HEK293 (cell line): ENCODE data around the gene ZBTB24.
A peak's percentile ranks its signal among the peaks of the same experiment; 100 is the strongest.

Experiments used
- GLI2 ChIP-seq: fragments of 450-650 bp; formaldehyde crosslinking; IDR thresholded peaks from 2 replicates; pipeline ENCODE4; 2017; ENCODE audit warnings: missing biosample characterization, missing genetic modification characterization, low read depth, borderline replicate concordance
- GLIS1 ChIP-seq: fragments of 450-650 bp; formaldehyde crosslinking; IDR thresholded peaks from 2 replicates; pipeline ENCODE4 v1.5.1; 2016; ENCODE audit warnings: missing biosample characterization, missing genetic modification characterization
- HOXA7 ChIP-seq: sonication (generic); formaldehyde crosslinking; IDR thresholded peaks from 2 replicates; pipeline ENCODE4 v1.8.1; 2022; ENCODE audit warnings: missing genetic modification reagents, borderline replicate concordance
- KLF8 ChIP-seq: fragments of 450-650 bp; formaldehyde crosslinking; IDR thresholded peaks from 2 replicates; pipeline ENCODE4 v1.5.1; 2016; ENCODE audit warnings: missing biosample characterization, missing genetic modification characterization
- OVOL3 ChIP-seq: fragments of 450-650 bp; formaldehyde crosslinking; IDR thresholded peaks from 2 replicates; pipeline ENCODE4 v1.5.1; 2016; ENCODE audit warnings: missing biosample characterization, missing genetic modification characterization
- PRDM1 ChIP-seq: fragments of 450-650 bp; formaldehyde crosslinking; IDR thresholded peaks from 2 replicates; pipeline ENCODE4; 2016; ENCODE audit warnings: missing biosample characterization, missing genetic modification characterization
- RBAK ChIP-seq: fragments of 450-650 bp; formaldehyde crosslinking; IDR thresholded peaks from 2 replicates; pipeline ENCODE4 v1.5.1; 2016; ENCODE audit warnings: missing biosample characterization, missing genetic modification characterization
- SP2 ChIP-seq: fragments of 450-650 bp; formaldehyde crosslinking; IDR thresholded peaks from 2 replicates; pipeline ENCODE4 v1.5.1; 2016; ENCODE audit warnings: missing biosample characterization, missing genetic modification characterization
- SP7 ChIP-seq: fragments of 450-650 bp; formaldehyde crosslinking; IDR thresholded peaks from 2 replicates; pipeline ENCODE4 v1.5.1; 2016; ENCODE audit warnings: missing biosample characterization, missing genetic modification characterization
- ZBTB48 ChIP-seq: fragments of 450-650 bp; formaldehyde crosslinking; IDR thresholded peaks from 2 replicates; pipeline ENCODE4 v1.5.1; 2016; ENCODE audit warnings: missing biosample characterization, missing genetic modification characterization
- ZFP3 ChIP-seq: fragments of 450-650 bp; formaldehyde crosslinking; IDR thresholded peaks from 2 replicates; pipeline ENCODE4 v1.5.1; 2016; ENCODE audit warnings: low read depth, missing biosample characterization, missing genetic modification characterization
- ZFP41 ChIP-seq: fragments of 450-650 bp; formaldehyde crosslinking; IDR thresholded peaks from 2 replicates; pipeline ENCODE4 v1.5.1; 2016; ENCODE audit warnings: missing biosample characterization, missing genetic modification characterization, borderline replicate concordance
- ZFP69B ChIP-seq: fragments of 450-650 bp; formaldehyde crosslinking; IDR thresholded peaks from 2 replicates; pipeline ENCODE4 v1.5.1; 2016; ENCODE audit warnings: missing biosample characterization, missing genetic modification characterization
- ZNF10 ChIP-seq: fragments of 450-650 bp; formaldehyde crosslinking; IDR thresholded peaks from 2 replicates; pipeline ENCODE4 v1.5.1; 2017; ENCODE audit warnings: missing biosample characterization, missing genetic modification characterization
- ZNF112 ChIP-seq: fragments of 450-650 bp; formaldehyde crosslinking; IDR thresholded peaks from 2 replicates; pipeline ENCODE4 v1.5.0; 2017; ENCODE audit warnings: missing biosample characterization, missing genetic modification characterization
- ZNF133 ChIP-seq: fragments of 450-650 bp; formaldehyde crosslinking; IDR thresholded peaks from 2 replicates; pipeline ENCODE4 v1.5.1; 2016; ENCODE audit warnings: missing biosample characterization, missing genetic modification characterization
- ZNF169 ChIP-seq: fragments of 450-650 bp; formaldehyde crosslinking; IDR thresholded peaks from 2 replicates; pipeline ENCODE4 v1.5.1; 2016; ENCODE audit warnings: missing biosample characterization, missing genetic modification characterization
- ZNF19 ChIP-seq: fragments of 450-650 bp; formaldehyde crosslinking; IDR thresholded peaks from 2 replicates; pipeline ENCODE4; 2016; ENCODE audit warnings: missing biosample characterization, missing genetic modification characterization, low read depth
- ZNF211 ChIP-seq: fragments of 450-650 bp; formaldehyde crosslinking; IDR thresholded peaks from 2 replicates; pipeline ENCODE4 v1.5.1; 2016; ENCODE audit warnings: low read depth, missing biosample characterization, missing genetic modification characterization
- ZNF266 ChIP-seq: fragments of 450-650 bp; formaldehyde crosslinking; IDR thresholded peaks from 2 replicates; pipeline ENCODE4 v1.5.1; 2016; ENCODE audit warnings: missing biosample characterization, missing genetic modification characterization, low read depth
- ZNF521 ChIP-seq: fragments of 450-650 bp; formaldehyde crosslinking; IDR thresholded peaks from 2 replicates; pipeline ENCODE4 v1.5.1; 2017; ENCODE audit warnings: missing biosample characterization, mild to moderate bottlenecking, missing genetic modification characterization
- ZNF530 ChIP-seq: fragments of 450-650 bp; formaldehyde crosslinking; IDR thresholded peaks from 2 replicates; pipeline ENCODE4 v1.5.1; 2016; ENCODE audit warnings: low read depth, missing biosample characterization, missing genetic modification characterization
- ZNF558 ChIP-seq: fragments of 450-650 bp; formaldehyde crosslinking; IDR thresholded peaks from 2 replicates; pipeline ENCODE4 v1.5.1; 2016; ENCODE audit warnings: missing biosample characterization, missing genetic modification characterization
- ZNF585B ChIP-seq: fragments of 450-650 bp; formaldehyde crosslinking; IDR thresholded peaks from 2 replicates; pipeline ENCODE4 v1.5.1; 2016; ENCODE audit warnings: missing biosample characterization, missing genetic modification characterization
- ZNF660 ChIP-seq: fragments of 450-650 bp; IDR thresholded peaks from 2 replicates; pipeline ENCODE4 v1.5.1; 2018; ENCODE audit warnings: missing biosample characterization, mild to moderate bottlenecking, missing genetic modification characterization
- ZNF677 ChIP-seq: fragments of 450-650 bp; IDR thresholded peaks from 2 replicates; pipeline ENCODE4 v1.5.0; 2018; ENCODE audit warnings: missing biosample characterization, mild to moderate bottlenecking, missing genetic modification characterization, moderate library complexity
- ZNF777 ChIP-seq: fragments of 450-650 bp; formaldehyde crosslinking; IDR thresholded peaks from 2 replicates; pipeline ENCODE4 v1.5.1; 2017; ENCODE audit warnings: missing biosample characterization, missing genetic modification characterization, borderline replicate concordance
- ZNF837 ChIP-seq: fragments of 450-650 bp; formaldehyde crosslinking; IDR thresholded peaks from 2 replicates; pipeline ENCODE4 v1.5.1; 2016; ENCODE audit warnings: missing biosample characterization, missing genetic modification characterization
- TF ChIP-seq, protein P1 (sequence below): fragments of 450-650 bp; formaldehyde crosslinking; IDR thresholded peaks from 2 replicates; pipeline ENCODE4 v1.5.1; 2016; ENCODE audit warnings: missing biosample characterization, missing genetic modification characterization
- TF ChIP-seq, protein P2 (sequence below): fragments of 450-650 bp; formaldehyde crosslinking; IDR thresholded peaks from 2 replicates; pipeline ENCODE4 v1.5.1; 2016; ENCODE audit warnings: missing biosample characterization, missing genetic modification characterization
- TF ChIP-seq, protein P3 (sequence below): sonication (generic); formaldehyde crosslinking; IDR thresholded peaks from 2 replicates; pipeline ENCODE4 v1.8.1; 2022; ENCODE audit warnings: mild to moderate bottlenecking, moderate library complexity, missing genetic modification reagents
- TF ChIP-seq, protein P4 (sequence below): fragments of 450-650 bp; formaldehyde crosslinking; conservative IDR thresholded peaks from 2 replicates; pipeline ENCODE4 v1.5.1; 2016; ENCODE audit warnings: low read depth, missing biosample characterization, missing genetic modification characterization

The ZBTB24 gene

DNA sequence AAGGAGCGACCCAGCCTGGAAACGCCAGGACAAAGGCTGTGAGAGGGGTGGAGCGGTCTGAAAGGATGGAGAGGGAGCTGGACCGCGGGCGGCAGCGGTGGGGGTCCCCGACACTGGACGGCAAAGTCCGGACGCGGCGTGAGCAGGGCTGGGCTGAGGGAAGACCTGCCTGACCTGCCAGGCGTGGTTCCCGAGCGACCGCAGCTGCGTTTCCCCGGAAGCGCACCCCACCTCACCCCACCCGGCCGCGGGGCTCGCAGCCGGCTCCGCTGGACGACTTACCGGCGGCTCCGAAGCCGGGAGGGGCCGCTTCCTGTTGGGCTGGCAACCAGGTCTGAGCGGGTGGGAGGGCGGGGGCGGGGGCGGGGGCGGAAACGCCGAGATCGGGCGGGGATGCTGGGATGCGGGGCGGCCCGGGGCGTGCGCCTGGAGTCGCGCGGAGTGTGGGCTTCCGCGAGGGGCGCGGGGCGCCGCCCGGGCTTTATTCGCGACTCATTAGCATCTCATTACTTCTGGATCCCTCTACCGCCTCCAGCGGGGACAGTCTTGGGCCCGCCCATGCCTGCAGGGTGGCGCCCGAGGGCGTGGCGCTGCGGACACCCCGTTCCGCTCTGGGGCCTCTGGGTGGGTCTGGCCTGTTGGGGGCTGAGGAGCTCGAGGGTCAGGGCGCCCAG, 27.4 kb downstream of the ZBTB24 start, which contains the start of gene MICAL1 (continued):
- TF ChIP-seq ZBTB48 (0 out of 2 replicates have a peak, but pooled peaks have one; percentile 2), RBAK (tag by site-specific recombination) (no peak), SP2 (tag by site-specific recombination) (peak; percentile 60; the same call in 1 of the 2 replicates), ZNF660 (no peak), ZNF677 (tag by site-specific recombination) (no peak), ZNF558 (tag by site-specific recombination) (no peak), ZFP41 (no peak), ZNF530 (no peak), ZFP3 (tag by site-specific recombination) (no peak), HOXA7 (CRISPR knock-in tag) (no peak), ZNF112 (tag by site-specific recombination) (no peak), KLF8 (tag by site-specific recombination) (peak; percentile 84; the same call in 1 of the 2 replicates), ZNF266 (no peak), ZNF585B (no peak), ZNF133 (tag by site-specific recombination) (no peak), ZNF777 (tag by site-specific recombination) (peak; percentile 98), PRDM1 (tag by site-specific recombination) (peak; percentile 53), OVOL3 (tag by site-specific recombination) (no peak), ZNF521 (no peak), ZNF169 (tag by site-specific recombination) (0 out of 2 replicates have a peak, but pooled peaks have one; percentile 40), ZNF19 (no peak), ZNF10 (tag by site-specific recombination) (no peak), GLI2 (tag by site-specific recombination) (no peak), SP7 (peak; percentile 24), ZNF837 (tag by site-specific recombination) (no peak), ZNF211 (no peak), GLIS1 (tag by site-specific recombination) (peak; percentile 59), ZFP69B (tag by site-specific recombination) (no peak)
- TF ChIP-seq, protein P1, sequence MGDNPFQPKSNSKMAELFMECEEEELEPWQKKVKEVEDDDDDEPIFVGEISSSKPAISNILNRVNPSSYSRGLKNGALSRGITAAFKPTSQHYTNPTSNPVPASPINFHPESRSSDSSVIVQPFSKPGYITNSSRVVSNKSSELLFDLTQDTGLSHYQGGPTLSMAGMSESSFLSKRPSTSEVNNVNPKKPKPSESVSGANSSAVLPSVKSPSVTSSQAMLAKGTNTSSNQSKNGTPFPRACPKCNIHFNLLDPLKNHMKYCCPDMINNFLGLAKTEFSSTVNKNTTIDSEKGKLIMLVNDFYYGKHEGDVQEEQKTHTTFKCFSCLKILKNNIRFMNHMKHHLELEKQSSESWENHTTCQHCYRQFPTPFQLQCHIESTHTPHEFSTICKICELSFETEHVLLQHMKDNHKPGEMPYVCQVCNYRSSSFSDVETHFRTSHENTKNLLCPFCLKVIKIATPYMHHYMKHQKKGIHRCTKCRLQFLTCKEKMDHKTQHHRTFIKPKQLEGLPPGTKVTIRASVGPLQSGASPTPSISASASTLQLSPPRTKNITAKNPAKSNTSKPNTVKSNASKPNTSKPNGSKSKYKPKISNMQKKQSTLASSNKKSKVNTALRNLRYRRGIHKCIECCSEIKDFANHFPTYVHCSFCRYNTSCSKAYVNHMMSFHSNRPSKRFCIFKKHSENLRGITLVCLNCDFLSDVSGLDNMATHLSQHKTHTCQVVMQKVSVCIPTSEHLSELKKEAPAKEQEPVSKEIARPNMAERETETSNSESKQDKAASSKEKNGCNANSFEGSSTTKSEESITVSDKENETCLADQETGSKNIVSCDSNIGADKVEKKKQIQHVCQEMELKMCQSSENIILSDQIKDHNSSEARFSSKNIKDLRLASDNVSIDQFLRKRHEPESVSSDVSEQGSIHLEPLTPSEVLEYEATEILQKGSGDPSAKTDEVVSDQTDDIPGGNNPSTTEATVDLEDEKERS (tag by site-specific recombination) = no peak
- TF ChIP-seq, protein P2, sequence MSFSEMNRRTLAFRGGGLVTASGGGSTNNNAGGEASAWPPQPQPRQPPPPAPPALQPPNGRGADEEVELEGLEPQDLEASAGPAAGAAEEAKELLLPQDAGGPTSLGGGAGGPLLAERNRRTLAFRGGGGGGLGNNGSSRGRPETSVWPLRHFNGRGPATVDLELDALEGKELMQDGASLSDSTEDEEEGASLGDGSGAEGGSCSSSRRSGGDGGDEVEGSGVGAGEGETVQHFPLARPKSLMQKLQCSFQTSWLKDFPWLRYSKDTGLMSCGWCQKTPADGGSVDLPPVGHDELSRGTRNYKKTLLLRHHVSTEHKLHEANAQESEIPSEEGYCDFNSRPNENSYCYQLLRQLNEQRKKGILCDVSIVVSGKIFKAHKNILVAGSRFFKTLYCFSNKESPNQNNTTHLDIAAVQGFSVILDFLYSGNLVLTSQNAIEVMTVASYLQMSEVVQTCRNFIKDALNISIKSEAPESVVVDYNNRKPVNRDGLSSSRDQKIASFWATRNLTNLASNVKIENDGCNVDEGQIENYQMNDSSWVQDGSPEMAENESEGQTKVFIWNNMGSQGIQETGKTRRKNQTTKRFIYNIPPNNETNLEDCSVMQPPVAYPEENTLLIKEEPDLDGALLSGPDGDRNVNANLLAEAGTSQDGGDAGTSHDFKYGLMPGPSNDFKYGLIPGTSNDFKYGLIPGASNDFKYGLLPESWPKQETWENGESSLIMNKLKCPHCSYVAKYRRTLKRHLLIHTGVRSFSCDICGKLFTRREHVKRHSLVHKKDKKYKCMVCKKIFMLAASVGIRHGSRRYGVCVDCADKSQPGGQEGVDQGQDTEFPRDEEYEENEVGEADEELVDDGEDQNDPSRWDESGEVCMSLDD (tag by site-specific recombination) = peak; percentile 94
- TF ChIP-seq, protein P3, sequence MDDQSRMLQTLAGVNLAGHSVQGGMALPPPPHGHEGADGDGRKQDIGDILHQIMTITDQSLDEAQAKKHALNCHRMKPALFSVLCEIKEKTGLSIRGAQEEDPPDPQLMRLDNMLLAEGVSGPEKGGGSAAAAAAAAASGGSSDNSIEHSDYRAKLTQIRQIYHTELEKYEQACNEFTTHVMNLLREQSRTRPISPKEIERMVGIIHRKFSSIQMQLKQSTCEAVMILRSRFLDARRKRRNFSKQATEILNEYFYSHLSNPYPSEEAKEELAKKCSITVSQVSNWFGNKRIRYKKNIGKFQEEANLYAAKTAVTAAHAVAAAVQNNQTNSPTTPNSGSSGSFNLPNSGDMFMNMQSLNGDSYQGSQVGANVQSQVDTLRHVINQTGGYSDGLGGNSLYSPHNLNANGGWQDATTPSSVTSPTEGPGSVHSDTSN (CRISPR knock-in tag) = peak; percentile 77; the same call in 1 of the 2 replicates
- TF ChIP-seq, protein P4, sequence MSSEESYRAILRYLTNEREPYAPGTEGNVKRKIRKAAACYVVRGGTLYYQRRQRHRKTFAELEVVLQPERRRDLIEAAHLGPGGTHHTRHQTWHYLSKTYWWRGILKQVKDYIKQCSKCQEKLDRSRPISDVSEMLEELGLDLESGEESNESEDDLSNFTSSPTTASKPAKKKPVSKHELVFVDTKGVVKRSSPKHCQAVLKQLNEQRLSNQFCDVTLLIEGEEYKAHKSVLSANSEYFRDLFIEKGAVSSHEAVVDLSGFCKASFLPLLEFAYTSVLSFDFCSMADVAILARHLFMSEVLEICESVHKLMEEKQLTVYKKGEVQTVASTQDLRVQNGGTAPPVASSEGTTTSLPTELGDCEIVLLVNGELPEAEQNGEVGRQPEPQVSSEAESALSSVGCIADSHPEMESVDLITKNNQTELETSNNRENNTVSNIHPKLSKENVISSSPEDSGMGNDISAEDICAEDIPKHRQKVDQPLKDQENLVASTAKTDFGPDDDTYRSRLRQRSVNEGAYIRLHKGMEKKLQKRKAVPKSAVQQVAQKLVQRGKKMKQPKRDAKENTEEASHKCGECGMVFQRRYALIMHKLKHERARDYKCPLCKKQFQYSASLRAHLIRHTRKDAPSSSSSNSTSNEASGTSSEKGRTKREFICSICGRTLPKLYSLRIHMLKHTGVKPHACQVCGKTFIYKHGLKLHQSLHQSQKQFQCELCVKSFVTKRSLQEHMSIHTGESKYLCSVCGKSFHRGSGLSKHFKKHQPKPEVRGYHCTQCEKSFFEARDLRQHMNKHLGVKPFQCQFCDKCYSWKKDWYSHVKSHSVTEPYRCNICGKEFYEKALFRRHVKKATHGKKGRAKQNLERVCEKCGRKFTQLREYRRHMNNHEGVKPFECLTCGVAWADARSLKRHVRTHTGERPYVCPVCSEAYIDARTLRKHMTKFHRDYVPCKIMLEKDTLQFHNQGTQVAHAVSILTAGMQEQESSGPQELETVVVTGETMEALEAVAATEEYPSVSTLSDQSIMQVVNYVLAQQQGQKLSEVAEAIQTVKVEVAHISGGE (tag by site-specific recombination) = peak; percentile 44; the same call in 1 of the 2 replicates
